Activated CD8-positive, alpha-beta memory T cell treated with anti-CD3 and anti-CD28 coated beads, Interleukin-2, amount 50 U/mL, for 24 hours (primary cell): ENCODE results near the gene TPST1.
"Not testable (repeated sequence)": the region's sequence is repeated elsewhere in the genome, so short reads cannot be mapped to it uniquely, and the experiment has no call there.

Source experiments
- DNase-seq: peaks from one replicate; pipeline ENCODE4 v3.0.0-alpha.2; 2020; ENCODE audit errors: extremely low read depth

The TPST1 gene

DNA sequence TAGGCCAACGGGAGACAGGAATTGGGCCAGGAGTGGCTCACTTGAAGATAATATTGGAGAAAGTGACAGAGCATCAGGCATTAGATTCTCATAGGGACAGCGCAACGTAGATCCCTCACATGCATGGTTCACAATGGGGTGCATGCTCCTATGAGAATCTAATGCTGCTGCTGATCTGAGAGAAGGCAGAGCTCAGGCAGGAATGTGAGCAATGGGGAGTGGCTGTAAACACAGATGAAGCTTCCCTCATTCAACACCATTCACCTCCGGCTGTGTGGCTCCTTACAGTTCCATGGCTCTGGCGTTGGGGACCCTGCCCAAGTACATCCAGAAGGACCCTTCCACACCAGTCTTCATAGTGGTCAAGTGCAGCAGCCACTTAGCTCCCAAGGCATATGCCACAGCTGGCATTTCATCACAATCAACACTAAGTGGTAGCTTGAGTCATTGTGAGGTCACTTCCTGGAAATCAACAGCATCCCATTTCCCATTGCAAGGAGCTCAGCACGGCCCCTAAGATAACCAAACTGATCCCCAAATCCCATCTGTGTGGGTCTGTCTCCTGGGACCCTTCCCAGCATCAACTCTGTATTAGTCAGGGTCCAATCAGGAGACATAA, 174.5 kb downstream of the TPST1 start:
- no peak for DNase-seq

DNA sequence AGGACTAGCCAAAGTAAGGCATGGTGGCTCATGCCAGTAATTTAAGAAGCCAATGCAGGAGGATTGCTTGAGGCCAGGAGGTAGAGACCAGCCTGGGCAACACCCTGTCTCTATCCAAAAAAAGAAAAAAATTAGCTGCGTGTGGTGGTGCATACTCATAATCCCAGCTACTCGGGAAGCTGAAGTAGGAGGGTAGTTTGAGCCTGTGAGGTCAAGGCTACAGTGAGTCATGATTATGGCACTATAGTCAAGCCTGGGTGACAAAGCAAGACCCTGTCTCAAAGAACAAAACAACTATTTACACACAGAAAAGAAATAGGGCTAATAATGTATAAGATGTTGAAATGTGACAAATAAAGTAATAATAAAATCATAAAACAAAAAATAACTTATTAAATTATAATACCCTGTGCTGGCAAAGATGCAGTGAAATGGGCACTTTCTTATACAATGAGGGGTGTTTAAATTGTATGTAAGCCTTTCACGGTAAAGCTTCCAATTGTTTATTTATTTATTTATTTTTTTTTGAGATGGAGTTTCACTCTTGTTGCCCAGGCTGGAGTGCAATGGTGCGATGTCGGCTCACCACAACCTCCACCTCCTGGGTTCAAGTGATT, 175.2 kb downstream of the TPST1 start:
- DNase-seq, result no peak

GRCh38 chr7:66382182-66382923, 177.2 kb downstream of the TPST1 start:
- DNase-seq, result not testable (repeated sequence)

DNA sequence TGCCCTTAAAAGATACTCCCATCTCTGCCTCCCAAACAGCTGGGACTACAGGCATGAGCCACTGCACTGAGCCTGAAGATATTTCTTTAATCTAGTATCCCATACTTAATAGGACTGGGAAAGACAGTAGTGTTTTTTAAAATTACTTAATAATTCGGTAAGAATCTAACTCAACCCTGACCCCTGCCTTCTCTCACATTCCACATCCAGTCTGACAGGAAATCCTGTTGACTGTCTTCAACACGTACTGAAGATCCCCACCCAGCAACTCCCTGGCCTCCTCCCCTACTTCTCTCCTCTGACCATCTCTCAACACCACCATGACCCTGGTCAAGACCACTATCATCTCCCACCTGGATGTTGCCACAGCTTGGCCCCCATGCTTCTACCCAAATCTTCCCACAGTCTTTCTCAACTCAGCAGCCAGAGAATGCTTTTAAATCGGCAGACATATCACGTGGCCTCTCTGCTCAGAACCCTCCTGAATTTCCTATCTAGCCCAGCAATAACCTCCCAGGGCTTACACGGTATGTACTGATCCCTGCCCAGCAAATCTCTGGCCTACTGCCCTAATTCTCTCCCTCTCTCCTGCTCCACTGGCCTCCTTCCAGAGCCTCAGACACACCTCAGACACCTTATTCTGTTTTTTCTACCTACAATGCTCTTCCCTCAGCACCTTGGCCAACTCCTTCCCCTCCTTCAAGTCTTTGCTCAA, 180.2 kb downstream of the TPST1 start:
- not testable (repeated sequence) for DNase-seq

DNA sequence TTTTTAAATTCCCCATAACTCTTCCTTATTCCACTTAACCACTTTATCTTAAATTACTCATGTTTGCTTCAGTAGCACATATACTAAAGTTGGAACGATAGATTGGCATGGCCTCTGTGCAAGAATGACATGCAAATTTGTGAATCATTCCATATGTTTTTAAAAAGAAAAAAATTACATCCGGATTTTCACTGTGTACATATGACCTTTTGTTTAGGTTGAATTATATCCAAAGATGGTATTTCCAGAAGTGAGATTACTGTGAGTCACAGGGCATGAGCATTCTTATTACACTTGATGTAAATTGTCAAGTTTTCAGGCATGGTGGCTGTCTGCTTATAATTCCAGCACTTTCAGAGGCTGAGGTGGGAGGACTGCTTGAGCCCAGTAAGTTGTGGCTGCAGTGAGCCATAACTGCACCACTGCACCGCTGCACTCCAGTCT, 190.0 kb downstream of the TPST1 start:
- not testable (repeated sequence) for DNase-seq

DNA sequence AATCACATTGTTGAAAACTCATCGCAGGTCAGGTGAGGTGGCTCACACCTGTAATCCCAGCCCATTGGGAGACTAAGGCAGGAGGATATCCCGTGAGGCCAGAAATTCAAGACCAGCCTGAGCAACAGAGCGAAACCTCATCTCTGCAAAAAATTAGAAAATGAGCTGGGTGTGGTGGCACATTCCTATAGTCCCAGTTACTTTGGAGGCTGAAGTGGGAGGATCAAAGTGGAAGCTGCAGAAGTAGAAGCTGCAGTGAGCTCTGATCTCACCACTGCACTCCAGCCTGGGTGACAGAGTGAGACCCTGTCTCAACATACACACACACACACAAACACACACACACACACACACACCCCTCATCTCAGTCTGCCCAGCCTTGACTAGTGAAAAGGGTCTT, 190.9 kb downstream of the TPST1 start:
- DNase-seq, result not testable (repeated sequence)

DNA sequence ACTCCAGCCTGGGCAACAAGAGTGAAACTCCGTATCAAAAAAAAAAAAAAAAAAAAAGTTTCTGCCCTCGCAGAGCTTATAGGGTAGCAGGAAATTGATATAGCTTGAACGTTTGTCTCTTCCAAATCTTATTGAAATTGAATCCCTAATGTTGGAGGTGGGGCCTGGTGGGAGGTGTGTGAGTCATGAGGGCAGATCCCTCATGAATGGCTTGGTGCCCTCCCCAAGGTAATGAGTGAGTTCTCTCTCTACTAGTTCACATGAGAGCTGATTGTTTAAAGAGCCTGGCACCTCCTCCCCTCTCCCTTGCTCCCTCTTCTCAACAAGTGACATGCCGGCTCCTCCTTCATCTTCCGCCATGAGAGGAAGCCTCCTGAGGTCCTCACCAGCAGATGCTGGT, 193.7 kb downstream of the TPST1 start:
- DNase-seq, result not testable (repeated sequence)

- no peak for DNase-seq
Measured at GRCh38 chr7:66399566-66399965, 194.4 kb downstream of the TPST1 start.

DNA sequence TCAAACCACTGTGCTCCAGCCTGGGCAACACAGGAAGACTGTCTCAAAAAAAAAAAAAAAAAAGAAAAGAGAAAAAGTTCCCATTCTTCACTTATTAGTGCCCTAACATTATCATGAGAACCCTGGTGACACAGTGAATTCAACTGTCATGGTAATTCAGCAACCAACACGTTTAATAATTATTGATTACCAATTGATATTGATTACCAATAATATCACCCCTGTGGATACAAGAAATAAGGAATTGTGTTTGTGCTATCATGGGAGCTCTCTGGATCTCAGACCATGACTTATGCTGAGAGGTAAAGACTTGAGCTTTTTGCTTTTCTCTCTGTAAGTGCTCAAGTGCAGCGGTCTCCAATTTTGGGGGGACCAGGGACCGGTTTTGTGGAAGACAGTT, 195.3 kb downstream of the TPST1 start:
- DNase-seq, result no peak

GRCh38 chr7:66401126-66401525, 196.0 kb downstream of the TPST1 start:
- not testable (repeated sequence) for DNase-seq

DNA sequence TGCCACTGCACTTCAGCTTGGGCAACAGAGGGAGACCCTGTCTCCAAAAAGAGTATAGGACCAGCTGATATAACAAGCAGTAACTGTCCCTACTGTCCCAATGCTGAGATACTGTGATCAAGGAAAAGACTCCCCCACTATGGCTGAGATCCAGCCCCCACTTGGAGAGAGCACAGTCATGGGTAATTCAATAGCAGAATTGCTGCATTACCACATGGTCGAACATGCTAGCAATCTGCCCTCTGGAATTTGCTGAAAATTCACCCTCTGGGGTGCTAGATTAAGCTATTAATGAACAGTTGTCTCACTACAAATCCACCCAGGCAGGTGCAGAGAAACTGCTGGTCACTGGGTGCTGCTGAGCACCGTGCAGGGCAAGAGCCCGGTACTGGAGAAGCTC, 196.8 kb downstream of the TPST1 start:
- not testable (repeated sequence) for DNase-seq

GRCh38 chr7:66403564-66403963, 198.4 kb downstream of the TPST1 start:
- DNase-seq, result no peak

DNA sequence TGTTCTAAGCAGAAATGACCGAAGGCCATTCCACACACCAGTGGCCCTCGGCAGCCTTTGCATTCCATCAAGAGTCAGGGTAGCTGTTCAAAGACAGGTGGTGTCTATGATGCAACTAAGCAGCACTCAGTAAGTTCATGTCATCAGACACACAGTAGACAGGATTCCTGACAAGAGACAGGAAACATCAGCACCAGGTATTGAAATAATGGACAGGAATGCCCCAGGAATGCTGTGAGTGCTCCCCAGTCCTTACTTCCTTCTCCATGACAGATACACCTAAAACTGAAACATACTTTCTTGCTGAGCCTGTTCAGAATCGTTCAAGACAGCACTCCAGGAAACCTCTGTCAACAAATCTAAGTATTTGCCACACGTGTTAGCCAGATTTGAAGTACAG, 204.4 kb downstream of the TPST1 start:
- no peak for DNase-seq
